Activated naive CD8-positive, alpha-beta T cell treated with anti-CD3 and anti-CD28 coated beads for 36 hours (primary cell): ENCODE measurements around the gene TALDO1. TPM values are rescaled to one million over a fixed set of nuclear protein-coding genes. Genes with fewer than 3 reads are reported as not detected.

ENCODE experiments used
- DNase-seq: peaks from one replicate; pipeline ENCODE4 v3.0.0; 2021
- H3K27ac Mint-ChIP-seq: one replicate; pipeline ENCODE4 v1.8.0; 2022; ENCODE audit warnings: mild to moderate bottlenecking, moderate library complexity, mixed read lengths
- H3K27me3 Mint-ChIP-seq: one replicate; pipeline ENCODE4 v1.8.0; 2022; ENCODE audit warnings: mild to moderate bottlenecking, mixed read lengths
- H3K36me3 Mint-ChIP-seq: one replicate; pipeline ENCODE4 v1.8.0; 2021; ENCODE audit warnings: mild to moderate bottlenecking, mixed read lengths
- H3K4me1 Mint-ChIP-seq: one replicate; pipeline ENCODE4 v1.8.0; 2021; ENCODE audit warnings: mixed read lengths
- H3K4me3 Mint-ChIP-seq: one replicate; pipeline ENCODE4 v1.8.0; 2022; ENCODE audit warnings: mild to moderate bottlenecking, moderate library complexity, mixed read lengths
- H3K9me3 Mint-ChIP-seq: one replicate; pipeline ENCODE4 v1.8.0; 2022; ENCODE audit warnings: mixed read lengths
- total RNA-seq, 2 experiments: library from RNA; stranded (reverse); gene quantifications; one replicate each; pipeline ENCODE4 v1.2.3, GENCODE V29; 2021

The TALDO1 gene
- total RNA-seq, 2 experiments from 2014 or later: 231 to 243 TPM

DNA sequence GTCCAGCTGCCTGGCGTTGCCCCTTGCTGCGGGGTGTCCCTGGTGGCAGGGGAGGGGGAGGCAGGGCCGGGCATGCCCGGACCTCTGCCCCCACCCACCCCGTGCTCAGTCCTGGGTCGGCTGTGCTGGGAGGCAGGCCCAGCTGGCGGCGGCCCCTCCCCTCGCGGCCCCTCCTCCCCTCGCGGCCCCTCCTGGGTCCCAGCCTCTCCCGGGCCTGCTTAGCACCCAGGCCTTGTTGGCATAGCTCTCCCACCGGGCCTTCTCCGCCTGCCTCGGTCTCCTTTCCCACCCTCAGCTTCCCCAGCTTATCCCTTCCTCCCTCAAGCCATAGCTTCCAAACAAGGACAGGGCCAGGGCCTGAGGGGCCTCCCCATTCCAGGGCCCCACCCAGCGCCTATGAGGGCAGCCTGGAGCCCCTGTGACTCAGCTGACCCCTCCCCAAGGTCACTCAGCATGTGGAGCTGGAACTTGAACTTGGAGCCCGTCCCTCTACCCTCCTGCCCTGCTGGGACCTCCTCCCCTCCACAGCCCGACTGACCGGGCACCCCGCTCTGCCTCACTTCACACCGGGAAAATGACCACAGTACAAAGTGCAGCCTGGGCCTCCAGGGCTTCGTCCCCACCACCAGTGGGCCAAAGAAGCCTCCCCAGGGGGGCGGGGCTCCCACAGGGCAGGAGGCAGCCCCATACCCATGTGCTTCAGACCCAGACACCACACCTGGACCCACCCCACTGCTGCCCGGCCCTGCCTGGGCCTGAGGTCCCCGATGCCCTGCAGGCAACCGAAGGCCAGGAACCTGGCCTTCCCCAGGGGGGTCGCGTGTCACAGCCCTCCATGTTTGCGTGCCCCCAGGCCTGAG is 40.1 kb upstream of the TALDO1 start:
- Mint-ChIP-seq H3K9me3 (no peaks in the 10 kb centered on the region), H3K4me1 (peaks cover 9% of the 10 kb centered on the region), H3K27me3 (peaks cover 32% of the 10 kb centered on the region), H3K27ac (no peak overlapping the region), H3K36me3 (no peaks in the 10 kb centered on the region), H3K4me3 (no peak overlapping the region)
- no peak for DNase-seq

DNA sequence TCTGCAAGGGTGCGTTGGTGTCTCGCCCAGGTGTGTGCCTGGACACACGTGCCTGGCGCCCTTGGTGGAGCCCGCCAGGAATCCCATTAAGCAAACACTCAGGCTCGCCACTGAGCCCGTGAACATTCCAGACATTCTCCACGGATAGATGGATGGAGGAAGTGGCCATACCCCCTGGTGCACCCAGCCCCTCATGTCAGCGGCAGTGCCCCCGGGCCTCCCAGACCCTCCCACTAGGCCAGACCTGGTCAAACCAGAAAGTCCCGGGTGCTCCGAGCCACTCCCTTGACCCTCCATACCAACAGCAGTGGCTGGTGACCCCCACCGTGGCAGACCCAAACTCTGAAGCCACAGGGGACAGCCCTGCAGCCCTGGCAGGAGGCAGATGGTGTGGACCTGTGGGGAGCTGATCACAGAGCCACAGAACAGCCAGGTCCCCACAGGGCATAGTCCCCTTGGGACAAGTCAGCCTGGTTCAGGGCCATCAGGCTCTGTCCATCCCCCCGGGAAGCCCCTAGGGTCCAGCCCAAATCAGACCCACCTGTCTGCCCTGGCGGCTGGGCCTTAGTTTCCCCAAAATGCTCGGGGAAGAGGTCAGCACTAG is 39.3 kb upstream of the TALDO1 start:
- H3K36me3 Mint-ChIP-seq: no peaks in the 10 kb centered on the region
- H3K4me1 Mint-ChIP-seq: peaks cover 7% of the 10 kb centered on the region
- no peak overlapping the region for H3K4me3 Mint-ChIP-seq
- no peak overlapping the region for H3K27ac Mint-ChIP-seq
- H3K9me3 Mint-ChIP-seq: no peaks in the 10 kb centered on the region
- peaks cover 32% of the 10 kb centered on the region for H3K27me3 Mint-ChIP-seq
- DNase-seq: no peak

DNA sequence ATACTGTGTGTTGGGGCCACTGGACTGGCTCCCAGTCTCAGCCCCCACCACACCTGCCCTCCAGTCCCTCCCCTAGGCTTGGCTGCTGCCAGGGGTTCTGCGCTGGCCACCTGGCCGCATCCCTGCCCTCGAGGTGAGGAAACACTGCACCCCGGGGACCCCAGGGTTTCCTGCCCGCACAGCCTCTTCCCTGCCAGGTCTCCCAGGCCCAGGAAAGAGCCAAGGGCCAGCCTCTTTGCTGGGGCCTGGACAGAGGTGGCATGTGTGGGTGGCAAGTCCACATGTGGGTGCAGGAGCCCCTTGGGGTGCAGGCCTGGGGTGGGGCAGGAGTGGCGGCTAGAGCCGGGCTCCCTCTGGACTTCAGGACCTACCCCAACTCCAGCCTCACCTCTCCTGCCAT is 38.8 kb upstream of the TALDO1 start:
- no peak overlapping the region for H3K4me3 Mint-ChIP-seq
- H3K27ac Mint-ChIP-seq: no peak overlapping the region
- no peak for DNase-seq
- H3K4me1 Mint-ChIP-seq: peaks cover 7% of the 10 kb centered on the region
- H3K9me3 Mint-ChIP-seq: no peaks in the 10 kb centered on the region
- no peaks in the 10 kb centered on the region for H3K36me3 Mint-ChIP-seq
- peaks cover 32% of the 10 kb centered on the region for H3K27me3 Mint-ChIP-seq

DNA sequence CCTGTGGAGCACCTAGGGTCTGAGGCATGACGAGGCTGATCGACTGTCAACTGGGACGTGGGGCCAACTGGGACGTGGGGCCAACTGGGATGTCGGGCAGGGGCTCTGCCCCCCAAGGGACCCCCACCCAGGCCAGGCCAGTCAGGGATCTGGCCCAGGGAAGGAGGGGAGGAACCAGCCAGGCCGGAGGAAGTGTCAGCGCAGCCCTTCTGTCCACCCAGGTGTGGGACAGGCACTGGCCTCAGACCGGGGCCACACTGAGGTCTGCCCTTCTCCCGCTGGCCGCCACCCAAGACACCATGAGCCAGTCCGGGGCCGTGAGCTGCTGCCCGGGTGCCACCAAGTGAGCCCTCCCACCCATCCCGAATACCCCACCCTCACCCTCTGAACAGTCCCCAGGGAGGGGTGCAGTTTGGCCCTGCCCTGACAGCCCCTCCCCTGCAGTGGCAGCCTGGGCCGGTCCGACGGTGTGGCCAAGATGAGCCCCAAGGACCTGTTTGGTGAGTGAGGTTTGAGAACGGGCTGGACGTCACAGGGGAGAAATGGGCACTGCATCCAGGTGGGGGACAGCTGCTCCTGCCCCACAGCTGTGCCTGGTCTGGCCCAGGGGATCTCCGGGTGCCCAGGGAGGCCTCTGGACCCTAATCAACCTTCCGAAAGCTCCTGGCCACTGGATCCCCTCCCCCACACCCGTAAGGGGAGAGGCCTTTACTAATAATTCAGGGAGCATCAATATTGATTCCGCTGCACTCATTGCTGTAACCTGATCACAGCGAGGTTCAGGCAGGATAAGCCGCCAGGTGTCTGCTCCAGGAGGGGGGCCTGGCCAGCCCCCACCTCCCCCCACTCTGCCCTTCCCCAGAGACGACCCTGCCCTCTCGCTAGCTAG is 37.9 kb upstream of the TALDO1 start:
- Mint-ChIP-seq H3K9me3 (no peaks in the 10 kb centered on the region), H3K27me3 (peaks cover 32% of the 10 kb centered on the region), H3K27ac (no peak overlapping the region), H3K36me3 (no peaks in the 10 kb centered on the region), H3K4me1 (peaks cover 7% of the 10 kb centered on the region), H3K4me3 (no peak overlapping the region)
- DNase-seq: no peak

DNA sequence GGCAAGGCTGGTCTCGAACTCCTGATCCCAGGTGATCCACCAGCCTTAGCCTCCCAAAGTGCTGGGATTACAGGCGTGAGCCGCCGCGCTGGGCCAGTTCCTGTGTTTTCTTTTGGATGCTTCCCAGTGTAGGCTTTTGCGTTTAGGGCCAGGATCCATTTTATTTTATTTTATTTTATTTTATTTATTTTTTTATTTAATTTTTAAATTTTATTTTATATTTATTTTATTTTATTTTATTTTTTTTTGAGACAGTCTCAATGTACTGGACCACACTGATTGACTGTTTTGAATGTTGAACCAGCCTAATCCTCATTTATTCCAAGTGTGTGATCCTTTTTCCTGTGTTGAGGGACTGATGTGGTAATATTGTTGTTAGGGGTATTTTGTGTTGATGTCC is 32.8 kb upstream of the TALDO1 start:
- peaks cover 4% of the 10 kb centered on the region for H3K4me1 Mint-ChIP-seq
- H3K27me3 Mint-ChIP-seq: peaks cover 29% of the 10 kb centered on the region
- no peak overlapping the region for H3K4me3 Mint-ChIP-seq
- no peak for DNase-seq
- H3K9me3 Mint-ChIP-seq: peaks cover 1% of the 10 kb centered on the region
- H3K27ac Mint-ChIP-seq: no peak overlapping the region
- H3K36me3 Mint-ChIP-seq: no peaks in the 10 kb centered on the region

DNA sequence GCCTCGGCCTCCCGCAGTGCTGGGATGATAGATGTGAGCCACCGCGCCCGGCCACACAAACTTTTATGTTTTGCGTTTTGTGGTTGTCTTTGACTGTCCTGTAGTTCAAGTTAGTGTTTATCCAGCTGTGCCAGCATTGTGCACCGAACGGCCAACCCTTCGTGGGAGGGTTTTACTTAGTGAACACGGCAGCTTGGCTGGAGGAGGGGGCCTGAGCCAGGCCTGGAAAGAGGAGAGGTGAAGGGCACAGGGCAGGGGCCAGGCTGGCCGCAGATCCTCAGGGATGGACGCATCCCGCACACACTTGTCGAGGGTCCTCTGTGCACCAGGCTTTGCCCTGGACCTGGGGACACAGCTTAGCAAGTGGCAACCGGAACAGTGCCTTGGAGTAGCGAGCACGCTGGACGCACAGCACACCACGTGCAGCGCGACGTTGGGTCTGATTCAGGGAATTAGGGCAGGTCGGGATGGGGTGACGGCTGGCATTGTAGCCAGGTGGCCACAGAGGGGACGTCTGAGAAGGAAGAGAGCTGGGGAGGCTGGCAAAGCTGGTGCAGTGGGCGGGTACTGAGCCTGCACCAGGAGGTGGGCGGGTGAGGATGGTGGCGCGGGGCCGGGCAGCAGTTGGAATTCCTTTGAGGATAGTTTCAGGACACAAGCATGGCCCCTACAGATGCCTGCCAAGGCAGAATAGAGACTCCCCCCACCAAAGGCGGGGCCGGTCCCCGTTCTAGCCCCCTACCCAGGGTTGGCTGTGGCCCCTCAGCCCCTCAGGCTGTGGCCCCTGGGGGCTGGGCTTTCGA is 27.8 kb upstream of the TALDO1 start:
- H3K4me1 Mint-ChIP-seq: peaks cover 9% of the 10 kb centered on the region
- H3K9me3 Mint-ChIP-seq: peaks cover 1% of the 10 kb centered on the region
- H3K27me3 Mint-ChIP-seq: peaks cover 33% of the 10 kb centered on the region
- DNase-seq: no peak
- H3K27ac Mint-ChIP-seq: no peak overlapping the region
- H3K36me3 Mint-ChIP-seq: no peaks in the 10 kb centered on the region
- H3K4me3 Mint-ChIP-seq: no peak overlapping the region

DNA sequence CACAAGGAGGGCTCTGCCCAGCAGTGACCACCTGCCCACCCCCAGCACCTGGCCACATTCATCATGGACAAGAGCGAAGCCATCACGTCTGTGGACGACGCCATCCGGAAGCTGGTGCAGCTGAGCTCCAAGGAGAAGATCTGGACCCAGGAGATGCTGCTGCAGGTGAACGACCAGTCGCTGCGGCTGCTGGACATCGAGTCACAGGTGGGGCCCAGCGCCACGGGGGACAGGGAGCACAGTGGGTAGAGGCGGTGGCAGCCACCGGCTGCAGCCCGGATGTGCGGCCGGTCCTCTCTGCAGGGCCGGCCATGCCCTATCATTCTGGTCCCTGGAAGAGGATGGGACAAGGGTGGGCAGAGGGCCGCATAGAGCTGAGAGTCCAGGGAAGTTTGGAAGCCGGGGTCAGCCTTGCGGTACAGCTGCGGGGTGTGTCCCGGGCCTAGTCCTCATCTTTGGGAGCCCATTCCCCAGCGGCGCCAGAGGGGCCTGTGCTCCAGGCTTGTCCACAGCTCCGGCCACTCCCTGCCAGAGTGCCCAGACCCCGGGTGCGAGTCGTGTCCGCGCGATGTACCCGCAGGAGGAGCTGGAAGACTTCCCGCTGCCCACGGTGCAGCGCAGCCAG is 27.1 kb upstream of the TALDO1 start:
- Mint-ChIP-seq H3K27me3 (peaks cover 29% of the 10 kb centered on the region), H3K4me1 (peaks cover 11% of the 10 kb centered on the region), H3K36me3 (no peaks in the 10 kb centered on the region), H3K27ac (no peak overlapping the region), H3K9me3 (peaks cover 1% of the 10 kb centered on the region), H3K4me3 (no peak overlapping the region)
- DNase-seq: no peak

DNA sequence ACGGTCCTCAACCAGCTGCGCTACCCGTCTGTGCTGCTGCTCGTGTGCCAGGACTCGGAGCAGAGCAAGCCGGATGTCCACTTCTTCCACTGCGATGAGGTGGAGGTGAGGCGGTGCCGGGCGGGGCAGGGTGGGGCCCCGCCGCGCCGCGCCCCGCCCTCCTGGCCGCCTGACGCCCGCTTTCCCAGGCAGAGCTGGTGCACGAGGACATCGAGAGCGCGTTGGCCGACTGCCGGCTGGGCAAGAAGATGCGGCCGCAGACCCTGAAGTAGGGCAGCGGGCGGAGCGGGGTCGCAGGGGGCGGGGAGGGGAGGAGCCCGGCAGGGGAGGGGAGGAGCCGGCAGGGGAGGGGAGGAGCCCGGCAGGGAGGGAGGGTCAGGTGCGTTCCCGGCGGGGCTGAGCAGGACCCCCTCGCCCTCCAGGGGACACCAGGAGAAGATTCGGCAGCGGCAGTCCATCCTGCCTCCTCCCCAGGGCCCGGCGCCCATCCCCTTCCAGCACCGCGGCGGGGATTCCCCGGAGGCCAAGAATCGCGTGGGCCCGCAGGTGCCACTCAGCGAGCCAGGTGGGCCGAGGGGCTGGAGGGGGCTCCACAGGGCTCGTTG is 26.5 kb upstream of the TALDO1 start:
- Mint-ChIP-seq H3K27ac (no peak overlapping the region), H3K9me3 (no peaks in the 10 kb centered on the region), H3K4me3 (no peak overlapping the region), H3K36me3 (no peaks in the 10 kb centered on the region), H3K27me3 (peaks cover 29% of the 10 kb centered on the region), H3K4me1 (peaks cover 13% of the 10 kb centered on the region)
- DNase-seq: peak; percentile 43

DNA sequence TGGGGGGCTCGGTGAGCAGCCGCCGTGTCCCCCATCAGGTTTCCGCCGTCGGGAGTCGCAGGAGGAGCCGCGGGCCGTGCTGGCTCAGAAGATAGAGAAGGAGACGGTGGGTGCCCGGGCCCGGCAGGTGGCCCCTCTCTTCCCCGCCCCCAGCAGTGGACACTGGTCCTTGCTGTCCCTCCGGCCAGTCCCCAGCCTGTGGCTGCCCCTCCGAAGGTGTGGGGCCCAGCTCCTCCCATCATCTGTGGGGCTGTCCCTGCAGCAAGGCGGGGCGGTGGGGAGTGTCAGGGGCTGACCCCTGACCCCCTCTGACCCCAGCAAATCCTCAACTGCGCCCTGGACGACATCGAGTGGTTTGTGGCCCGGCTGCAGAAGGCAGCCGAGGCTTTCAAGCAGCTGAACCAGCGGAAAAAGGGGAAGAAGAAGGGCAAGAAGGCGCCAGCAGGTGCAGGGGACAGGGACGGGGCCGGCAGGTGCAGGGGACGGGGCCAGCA is 26.0 kb upstream of the TALDO1 start:
- peaks cover 13% of the 10 kb centered on the region for H3K4me1 Mint-ChIP-seq
- H3K27me3 Mint-ChIP-seq: peaks cover 29% of the 10 kb centered on the region
- no peak overlapping the region for H3K27ac Mint-ChIP-seq
- H3K36me3 Mint-ChIP-seq: no peaks in the 10 kb centered on the region
- no peak for DNase-seq
- H3K9me3 Mint-ChIP-seq: no peaks in the 10 kb centered on the region
- H3K4me3 Mint-ChIP-seq: no peak overlapping the region

DNA sequence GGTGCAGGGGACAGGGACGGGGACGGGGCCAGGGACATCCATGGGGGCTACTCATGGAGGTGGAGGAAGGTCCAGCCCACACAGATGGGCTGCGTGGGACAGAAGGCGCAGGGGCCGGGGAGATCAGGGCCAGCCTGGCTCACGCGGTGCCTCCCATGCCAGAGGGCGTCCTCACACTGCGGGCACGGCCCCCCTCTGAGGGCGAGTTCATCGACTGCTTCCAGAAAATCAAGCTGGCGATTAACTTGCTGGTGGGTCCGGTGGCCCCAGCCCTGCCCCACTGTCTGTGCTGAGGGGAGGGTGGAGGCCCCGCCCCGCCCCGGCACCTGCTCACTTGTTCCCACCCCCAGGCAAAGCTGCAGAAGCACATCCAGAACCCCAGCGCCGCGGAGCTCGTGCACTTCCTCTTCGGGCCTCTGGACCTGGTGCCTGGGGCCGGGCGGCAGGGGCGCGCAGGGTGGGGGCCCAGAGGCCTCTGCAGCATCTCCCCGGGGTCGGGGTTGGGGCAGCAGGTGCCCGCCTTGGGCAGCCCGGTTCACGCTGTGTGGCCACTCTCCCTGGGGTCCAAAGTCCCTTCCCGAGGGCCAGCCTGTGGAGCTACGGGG is 25.4 kb upstream of the TALDO1 start:
- Mint-ChIP-seq H3K27ac (no peak overlapping the region), H3K4me3 (no peak overlapping the region), H3K36me3 (no peaks in the 10 kb centered on the region), H3K4me1 (peaks cover 16% of the 10 kb centered on the region), H3K27me3 (peaks cover 29% of the 10 kb centered on the region), H3K9me3 (no peaks in the 10 kb centered on the region)
- DNase-seq: peak; percentile 58

DNA sequence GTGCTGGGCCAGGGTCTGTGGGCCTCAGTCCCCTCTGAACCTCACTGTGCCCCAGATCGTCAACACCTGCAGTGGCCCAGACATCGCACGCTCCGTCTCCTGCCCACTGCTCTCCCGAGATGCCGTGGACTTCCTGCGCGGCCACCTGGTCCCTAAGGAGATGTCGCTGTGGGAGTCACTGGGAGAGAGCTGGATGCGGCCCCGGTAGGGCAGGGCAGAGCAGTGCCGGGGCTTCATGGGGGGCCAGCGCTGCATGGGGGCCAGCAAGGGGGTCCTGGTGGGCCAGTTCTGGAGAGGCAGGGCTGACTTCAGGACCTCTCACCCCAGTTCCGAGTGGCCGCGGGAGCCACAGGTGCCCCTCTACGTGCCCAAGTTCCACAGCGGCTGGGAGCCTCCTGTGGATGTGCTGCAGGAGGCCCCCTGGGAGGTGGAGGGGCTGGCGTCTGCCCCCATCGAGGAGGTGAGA is 24.9 kb upstream of the TALDO1 start:
- Mint-ChIP-seq H3K4me3 (no peak overlapping the region), H3K27me3 (peaks cover 29% of the 10 kb centered on the region), H3K4me1 (peaks cover 16% of the 10 kb centered on the region), H3K9me3 (no peaks in the 10 kb centered on the region), H3K27ac (no peak overlapping the region), H3K36me3 (no peaks in the 10 kb centered on the region)
- no peak for DNase-seq

DNA sequence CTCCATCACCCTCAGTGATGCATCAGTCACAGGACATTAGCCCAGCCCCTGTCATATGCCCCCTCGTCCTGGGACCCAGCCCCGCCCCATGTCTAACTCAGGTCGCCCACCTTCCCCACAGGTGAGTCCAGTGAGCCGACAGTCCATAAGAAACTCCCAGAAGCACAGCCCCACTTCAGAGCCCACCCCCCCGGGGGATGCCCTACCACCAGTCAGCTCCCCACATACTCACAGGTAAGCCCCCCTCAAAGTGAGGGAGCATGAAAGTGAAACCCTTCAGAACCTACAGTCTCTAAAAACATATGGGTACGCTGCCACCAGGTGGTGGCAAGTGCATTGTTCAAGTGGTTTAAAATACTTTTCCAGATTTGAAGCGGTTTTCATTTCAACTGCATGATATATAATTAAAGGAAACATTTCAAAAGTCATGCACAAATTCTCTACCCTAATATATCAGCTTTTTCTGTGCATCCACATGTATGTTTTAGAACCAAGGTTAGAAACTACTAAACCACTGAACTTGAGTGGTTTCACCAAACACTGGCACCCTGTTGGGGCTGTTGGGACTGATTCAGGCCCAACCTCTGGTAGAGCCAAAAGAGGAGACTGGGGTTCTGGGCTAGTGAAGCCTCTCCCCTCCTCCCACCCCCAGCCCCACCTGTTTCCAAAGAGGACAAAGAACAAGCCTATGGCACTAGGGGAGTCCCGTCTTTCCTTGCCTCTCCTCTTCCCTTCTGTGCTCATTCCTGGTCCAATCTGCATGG is 24.0 kb upstream of the TALDO1 start:
- DNase-seq: peak; percentile 57
- no peaks in the 10 kb centered on the region for H3K36me3 Mint-ChIP-seq
- H3K9me3 Mint-ChIP-seq: no peaks in the 10 kb centered on the region
- peak overlapping the region; percentile 48 for H3K4me3 Mint-ChIP-seq
- H3K27ac Mint-ChIP-seq: no peak overlapping the region
- H3K4me1 Mint-ChIP-seq: peaks cover 16% of the 10 kb centered on the region
- peaks cover 29% of the 10 kb centered on the region for H3K27me3 Mint-ChIP-seq
